ENCODE data around the gene S100Z. TPM values are rescaled to one million over a fixed set of nuclear protein-coding genes. Genes with fewer than 3 reads are reported as not detected.
A peak's percentile ranks its signal among the peaks of the same experiment; 100 is the strongest.

S100Z gene
- total and polyA plus RNA-seq, 9 of the 15 experiments (the other 6 are each of a cell fraction or from before 2014, with no cell fraction given), result 0.15 to 0.42 (median 0.20) TPM; not detected in 6

GRCh38 chr5:76947082-76947503 lies 97.3 kb downstream of the S100Z start (continued):
- TF ChIP-seq GMEB1 (CRISPR knock-in tag; IDR thresholded peaks at IDR 0.05) (no peak), YBX1 (IDR thresholded peaks at IDR 0.05) (no peak), ZBTB33 (CRISPR knock-in tag; IDR thresholded peaks at IDR 0.05) (no peak), CHAMP1 (IDR thresholded peaks at IDR 0.05) (no peak), MTA2 (IDR thresholded peaks at IDR 0.05; ENCODE audit: low read depth) (peak; percentile 66), E2F4 (CRISPR knock-in tag; IDR thresholded peaks at IDR 0.05; ENCODE audit: low read depth) (no peak), CXXC5 (CRISPR knock-in tag; IDR thresholded peaks at IDR 0.05) (peak; percentile 64), SIX5 (IDR thresholded peaks at IDR 0.05; ENCODE audit: borderline replicate concordance in 1 of 2, insufficient read depth in 1 of 2, low read depth in 1 of 2, low read length in 2 of 2) (no peak), E2F3 (CRISPR knock-in tag; IDR thresholded peaks at IDR 0.05) (no peak), ATF4 (CRISPR knock-in tag; IDR thresholded peaks at IDR 0.05) (no peak), RBM14 (IDR thresholded peaks at IDR 0.05; ENCODE audit: borderline replicate concordance, insufficient read depth, low read depth, low read length) (no peak), CBX2 (IDR thresholded peaks at IDR 0.05; ENCODE audit: insufficient read depth, low read length, poor library complexity, severe bottlenecking) (no peak), TFE3 (CRISPR knock-in tag; IDR thresholded peaks at IDR 0.05) (no peak), E2F5 (CRISPR knock-in tag; IDR thresholded peaks at IDR 0.05) (no peak), TCF3 (CRISPR knock-in tag; IDR thresholded peaks at IDR 0.05) (peak; percentile 78), NR4A1 (CRISPR knock-in tag; IDR thresholded peaks at IDR 0.05) (no peak), NR4A1 (tag; IDR thresholded peaks at IDR 0.05) (no peak)
